ENCODE data around the gene CIITA.

The CIITA gene

DNA sequence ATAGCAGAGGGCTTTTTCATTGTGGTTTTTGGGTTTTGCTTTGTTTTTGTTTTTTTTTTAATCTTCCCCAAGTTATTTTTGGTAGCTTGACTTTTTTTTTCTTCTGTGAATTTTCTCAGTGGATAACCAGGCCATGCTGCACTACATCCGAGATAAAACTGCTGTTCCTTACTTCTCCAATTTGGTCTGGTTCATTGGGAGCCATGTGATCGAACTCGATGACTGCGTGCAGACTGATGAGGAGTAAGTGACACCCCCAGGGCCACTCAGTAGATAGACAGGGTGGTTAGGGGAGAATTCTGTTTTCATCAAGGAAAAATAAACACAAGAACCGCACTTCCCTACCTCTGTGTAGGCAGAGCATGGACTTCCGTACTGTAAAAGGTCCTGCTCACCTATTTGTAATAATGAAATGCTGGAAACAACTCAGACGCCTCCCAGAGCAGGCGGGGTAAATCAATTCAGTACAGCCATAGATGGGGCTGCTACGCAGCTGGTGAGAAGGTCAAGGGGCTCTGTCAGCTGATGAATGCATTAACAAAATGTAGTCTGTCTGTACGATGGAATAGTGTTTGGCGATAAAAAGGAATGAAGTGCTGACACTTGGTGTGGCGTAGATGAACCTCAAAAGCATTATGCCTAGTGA is 95.9 kb downstream of the CIITA start:
- H3K27ac ChIP-seq, result no peak overlapping the region
- H2AFZ ChIP-seq (ENCODE audit: low read depth), result no peak overlapping the region
- no peak overlapping the region for H3K4me3 ChIP-seq (IDR thresholded peaks at IDR 0.05; ENCODE audit: insufficient read depth, low read depth, low read length)
- no peak for TF ChIP-seq CTCF (conservative IDR thresholded peaks at IDR 0.05; ENCODE audit: low read depth, low read length)
- H3K79me2 ChIP-seq (ENCODE audit: insufficient read depth, low read depth), result no peaks in the 10 kb centered on the region
- no peaks in the 10 kb centered on the region for H4K20me1 ChIP-seq (ENCODE audit: insufficient read depth)
- H3K36me3 ChIP-seq (ENCODE audit: insufficient read depth), result 0 out of 2 replicates have a peak, but pooled peaks cover 3% of the 10 kb centered on the region
- H3K9ac ChIP-seq, result no peak overlapping the region
- H3K27me3 ChIP-seq (ENCODE audit: insufficient read depth, low read depth), result no peaks in the 10 kb centered on the region
- H3K4me1 ChIP-seq (ENCODE audit: low read depth, poor library complexity, severe bottlenecking), result peaks cover 45% of the 10 kb centered on the region
- H3K4me2 ChIP-seq, result no peak overlapping the region

- Histone ChIP-seq H3K79me2 (ENCODE audit: insufficient read depth, low read depth) (no peaks in the 10 kb centered on the region), H2AFZ (ENCODE audit: low read depth) (no peak overlapping the region), H4K20me1 (ENCODE audit: insufficient read depth) (no peaks in the 10 kb centered on the region), H3K27me3 (ENCODE audit: insufficient read depth, low read depth) (no peaks in the 10 kb centered on the region), H3K4me2 (no peak overlapping the region), H3K4me3 (IDR thresholded peaks at IDR 0.05; ENCODE audit: insufficient read depth, low read depth, low read length) (no peak overlapping the region), H3K4me1 (ENCODE audit: low read depth, poor library complexity, severe bottlenecking) (peaks cover 27% of the 10 kb centered on the region), H3K36me3 (ENCODE audit: insufficient read depth) (0 out of 2 replicates have a peak, but pooled peaks cover 3% of the 10 kb centered on the region), H3K9ac (no peak overlapping the region), H3K27ac (no peak overlapping the region)
- no peak for TF ChIP-seq CTCF (conservative IDR thresholded peaks at IDR 0.05; ENCODE audit: low read depth, low read length)
Observed at GRCh38 chr16:10976634-10977033, 99.6 kb downstream of the CIITA start.

DNA sequence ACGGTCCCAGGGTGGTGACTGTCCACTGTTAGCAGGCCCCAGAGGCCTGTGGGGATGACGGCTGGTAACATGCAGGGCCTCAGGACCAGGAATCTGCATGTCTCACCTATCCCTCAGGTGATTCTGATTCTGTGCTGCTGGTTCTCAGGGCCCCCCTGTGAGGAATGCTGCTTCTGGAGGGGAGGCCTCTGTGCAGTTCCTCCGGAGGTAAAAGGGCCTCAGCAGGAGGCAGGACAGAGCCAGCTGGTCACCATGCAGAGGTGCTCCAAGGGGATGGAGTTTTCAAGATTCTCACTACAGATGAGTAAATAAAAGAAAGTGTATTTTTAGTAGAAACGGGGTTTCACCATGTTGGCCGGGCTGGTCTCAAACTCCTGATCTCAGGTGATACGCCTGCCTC is 101.1 kb downstream of the CIITA start:
- no peak overlapping the region for H3K4me3 ChIP-seq (IDR thresholded peaks at IDR 0.05; ENCODE audit: insufficient read depth, low read depth, low read length)
- TF ChIP-seq CTCF (conservative IDR thresholded peaks at IDR 0.05; ENCODE audit: low read depth, low read length), result no peak
- peaks cover 13% of the 10 kb centered on the region for H3K4me1 ChIP-seq (ENCODE audit: low read depth, poor library complexity, severe bottlenecking)
- H2AFZ ChIP-seq (ENCODE audit: low read depth), result no peak overlapping the region
- 0 out of 2 replicates have a peak, but pooled peaks cover 3% of the 10 kb centered on the region for H3K36me3 ChIP-seq (ENCODE audit: insufficient read depth)
- H3K27ac ChIP-seq, result no peak overlapping the region
- no peaks in the 10 kb centered on the region for H3K79me2 ChIP-seq (ENCODE audit: insufficient read depth, low read depth)
- no peaks in the 10 kb centered on the region for H3K27me3 ChIP-seq (ENCODE audit: insufficient read depth, low read depth)
- no peak overlapping the region for H3K4me2 ChIP-seq
- no peak overlapping the region for H3K9ac ChIP-seq
- H4K20me1 ChIP-seq (ENCODE audit: insufficient read depth), result no peaks in the 10 kb centered on the region

- H3K27ac ChIP-seq, result no peak overlapping the region
- 0 out of 2 replicates have a peak, but pooled peaks cover 3% of the 10 kb centered on the region for H3K36me3 ChIP-seq (ENCODE audit: insufficient read depth)
- no peaks in the 10 kb centered on the region for H4K20me1 ChIP-seq (ENCODE audit: insufficient read depth)
- no peaks in the 10 kb centered on the region for H3K79me2 ChIP-seq (ENCODE audit: insufficient read depth, low read depth)
- no peak overlapping the region for H3K9ac ChIP-seq
- no peak overlapping the region for H3K4me3 ChIP-seq (IDR thresholded peaks at IDR 0.05; ENCODE audit: insufficient read depth, low read depth, low read length)
- no peak for TF ChIP-seq CTCF (conservative IDR thresholded peaks at IDR 0.05; ENCODE audit: low read depth, low read length)
- H3K4me1 ChIP-seq (ENCODE audit: low read depth, poor library complexity, severe bottlenecking), result peaks cover 5% of the 10 kb centered on the region
- no peaks in the 10 kb centered on the region for H3K27me3 ChIP-seq (ENCODE audit: insufficient read depth, low read depth)
- H2AFZ ChIP-seq (ENCODE audit: low read depth), result no peak overlapping the region
- H3K4me2 ChIP-seq, result no peak overlapping the region
Observed at GRCh38 chr16:10978871-10979446, 102.0 kb downstream of the CIITA start.

All from KMS-11 (cell line).